GM10847 (cell line): ENCODE data around the gene NFIA.

ENCODE experiments used
- POLR2A ChIP-seq: IDR thresholded peaks from 2 replicates; pipeline ENCODE4 v1.6.1; 2011; ENCODE audit not compliant: insufficient read length; ENCODE audit errors: extremely low read depth

Gene NFIA

DNA sequence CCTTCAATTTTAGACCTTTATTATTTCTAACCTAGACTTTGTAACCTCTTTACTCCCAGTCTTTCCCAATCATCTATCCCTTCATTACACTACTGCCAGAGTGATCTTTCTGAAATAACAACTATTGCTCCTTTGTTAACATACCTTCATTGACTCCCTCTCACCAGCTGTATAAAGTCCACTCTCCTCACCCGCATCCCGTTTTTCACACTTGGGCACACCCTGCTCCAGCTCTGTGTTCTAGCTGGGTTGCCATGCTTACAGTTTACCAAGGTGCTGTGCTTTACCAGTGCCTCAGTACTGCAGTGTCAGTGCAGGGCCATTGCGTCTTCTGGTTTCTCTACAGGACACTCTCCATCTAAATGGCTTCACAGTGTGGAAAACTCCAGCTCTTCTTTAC lies 148.2 kb downstream of the NFIA start:
- no peak for TF ChIP-seq POLR2A

DNA sequence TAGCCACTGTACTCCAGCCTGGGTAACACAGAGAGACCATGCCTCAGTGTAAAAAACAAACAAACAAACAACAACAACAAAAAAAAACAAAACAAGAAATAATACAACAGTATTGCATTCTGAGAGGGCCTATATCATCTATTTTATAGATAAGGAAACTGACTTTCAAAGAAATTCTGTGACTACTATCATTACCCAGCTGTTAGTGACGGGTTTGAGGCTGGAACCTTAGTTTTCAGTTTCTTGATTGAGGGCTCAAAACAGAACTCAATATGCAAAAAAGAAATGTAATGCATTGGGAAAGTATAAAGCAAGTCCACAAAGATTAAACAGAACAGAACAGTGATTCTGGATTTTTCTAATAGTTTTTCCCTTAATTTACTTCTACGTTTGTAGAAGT lies 149.4 kb downstream of the NFIA start:
- TF ChIP-seq POLR2A = no peak

DNA sequence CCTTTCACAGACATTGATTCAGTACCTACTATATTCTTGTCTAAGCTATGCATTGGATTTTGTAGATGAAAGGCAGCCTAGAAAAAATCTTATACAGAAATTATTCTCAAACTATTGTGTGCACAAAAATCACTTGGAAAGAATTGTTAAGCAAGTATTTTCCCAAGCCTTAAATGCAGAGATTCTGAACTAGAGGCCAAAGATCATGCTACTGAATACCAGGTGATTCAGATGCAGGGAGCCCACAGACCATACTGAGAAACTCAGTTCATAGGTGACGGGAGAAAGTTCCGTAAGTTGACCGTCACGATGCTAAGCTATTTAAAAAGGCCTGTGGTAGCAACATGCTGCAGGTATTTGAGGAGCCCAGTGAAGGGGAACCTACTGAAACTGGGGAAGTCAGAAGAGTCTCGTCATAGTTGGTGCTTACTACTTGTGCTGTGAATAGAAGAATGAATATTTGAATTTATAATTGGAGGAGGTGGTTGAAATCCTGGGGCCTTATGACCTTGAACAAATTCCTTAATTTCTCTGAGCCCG lies 150.8 kb downstream of the NFIA start:
- no peak for TF ChIP-seq POLR2A

DNA sequence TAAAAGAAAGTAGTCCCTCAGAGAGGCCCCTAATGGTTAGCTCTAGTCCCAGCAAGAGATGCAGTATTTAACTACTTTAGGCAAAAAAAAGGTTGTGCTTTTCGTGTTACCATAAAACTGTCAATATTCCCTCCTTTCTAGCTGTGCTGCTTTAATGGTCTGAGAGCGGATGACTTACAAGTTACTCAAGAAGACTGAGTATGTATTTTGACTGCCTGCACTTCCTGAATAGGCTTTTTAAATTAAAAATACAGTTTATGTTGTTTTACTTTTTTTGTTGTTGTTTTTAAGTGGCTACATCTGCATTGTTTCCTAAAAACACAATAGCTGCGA lies 152.2 kb downstream of the NFIA start:
- no peak for TF ChIP-seq POLR2A

DNA sequence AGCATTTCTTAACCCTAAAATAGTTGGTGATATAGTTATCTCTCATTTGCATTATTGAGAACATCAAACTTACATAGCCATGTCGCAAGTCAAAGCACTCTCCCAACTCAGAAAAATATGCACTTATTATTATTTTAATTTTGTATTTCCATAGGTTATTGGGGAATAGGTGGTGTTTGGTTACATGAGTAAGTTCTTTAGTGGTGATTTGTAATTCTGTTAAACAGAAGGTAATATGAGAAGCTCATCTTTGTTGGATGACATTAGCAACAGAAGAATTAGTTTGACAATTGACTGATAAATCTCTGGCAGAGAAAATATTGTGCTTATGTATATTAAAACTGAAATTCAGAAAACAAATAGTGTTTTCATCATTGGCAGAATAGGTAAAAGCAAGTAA lies 154.8 kb downstream of the NFIA start:
- no peak for TF ChIP-seq POLR2A

DNA sequence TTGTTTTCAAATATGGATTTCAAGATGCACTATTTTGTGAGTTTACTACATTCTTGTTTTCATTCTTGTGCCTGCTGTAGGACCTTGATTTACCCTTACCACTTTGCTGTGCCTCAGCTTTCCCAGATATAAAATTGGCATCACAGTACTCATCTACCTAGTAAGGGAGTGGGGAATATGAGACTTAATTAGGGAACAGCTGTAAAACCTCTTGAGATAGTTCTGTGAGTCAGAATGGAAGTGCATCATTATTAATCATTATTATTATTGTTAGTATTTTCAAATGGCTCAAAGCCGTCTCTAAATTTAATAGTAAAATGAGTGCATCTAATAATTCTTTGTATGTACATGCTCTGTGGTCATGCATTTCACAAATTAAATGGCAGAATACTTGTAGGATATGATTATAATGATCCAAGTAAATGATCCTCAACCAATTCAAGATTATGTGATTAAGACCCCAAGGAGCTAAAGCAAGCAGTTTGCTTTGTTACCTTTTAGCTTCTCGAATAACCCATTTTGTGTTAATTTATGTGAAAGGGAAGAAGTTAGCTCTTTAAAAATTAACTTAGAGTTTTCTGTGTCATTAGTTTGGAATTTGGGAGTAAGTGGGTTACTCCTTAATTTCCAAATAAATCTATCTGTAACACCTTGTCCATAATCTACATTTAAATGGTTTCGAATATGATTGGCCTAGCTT lies 155.4 kb downstream of the NFIA start:
- TF ChIP-seq POLR2A = no peak

DNA sequence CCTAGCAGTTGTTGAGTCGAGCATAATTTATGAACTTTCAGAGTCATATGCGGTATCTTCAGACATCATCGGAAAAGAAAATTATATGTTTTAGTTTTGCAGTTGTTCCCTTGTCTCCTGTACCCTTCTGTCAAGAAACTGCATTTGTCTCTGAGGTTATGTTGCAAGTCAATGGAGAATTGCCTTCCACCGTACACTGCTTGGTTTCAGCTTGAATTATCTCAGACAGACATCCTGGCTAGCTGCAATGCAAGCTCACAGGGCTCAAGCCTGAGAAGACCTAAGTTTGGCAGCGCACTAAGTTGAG lies 156.0 kb downstream of the NFIA start:
- no peak for TF ChIP-seq POLR2A

DNA sequence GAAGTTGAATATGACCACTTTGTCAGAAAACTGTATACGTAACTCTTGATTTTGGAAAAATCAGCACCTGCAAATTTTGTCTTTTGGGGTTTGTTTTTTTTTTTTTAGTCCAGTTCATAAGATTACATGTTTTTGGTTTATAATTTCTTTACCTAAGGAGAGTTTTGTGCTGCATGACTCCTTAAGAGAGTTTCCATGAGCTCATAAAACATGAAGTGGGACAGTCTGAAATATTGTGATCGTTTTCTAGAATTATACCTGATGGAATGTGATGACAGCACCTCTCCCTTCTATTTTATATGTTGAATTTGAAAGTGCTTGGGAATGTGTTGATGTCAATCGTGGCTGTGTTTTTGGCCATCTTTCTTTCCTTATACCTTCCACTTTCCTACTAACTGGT lies 158.5 kb downstream of the NFIA start:
- TF ChIP-seq POLR2A = no peak

DNA sequence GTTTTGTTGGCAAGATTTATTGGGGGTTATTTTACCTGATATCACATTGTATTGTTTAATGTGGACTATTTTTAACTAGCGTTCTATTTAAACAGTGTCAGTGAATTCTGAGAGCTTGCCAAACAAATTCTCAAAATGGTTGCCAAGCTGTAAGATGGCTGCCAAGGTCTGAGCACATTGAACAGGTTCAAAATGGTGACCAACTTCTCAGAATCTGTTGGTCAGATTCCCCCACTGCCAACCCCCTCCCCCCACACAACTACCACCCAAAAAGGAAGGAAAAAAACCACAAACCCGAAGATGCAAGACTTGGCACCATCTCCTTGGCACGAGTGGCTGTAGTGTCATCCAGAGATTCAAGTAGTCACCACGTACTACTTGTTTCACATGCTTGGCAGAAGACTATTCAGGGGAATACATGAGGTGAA lies 159.1 kb downstream of the NFIA start:
- no peak for TF ChIP-seq POLR2A

DNA sequence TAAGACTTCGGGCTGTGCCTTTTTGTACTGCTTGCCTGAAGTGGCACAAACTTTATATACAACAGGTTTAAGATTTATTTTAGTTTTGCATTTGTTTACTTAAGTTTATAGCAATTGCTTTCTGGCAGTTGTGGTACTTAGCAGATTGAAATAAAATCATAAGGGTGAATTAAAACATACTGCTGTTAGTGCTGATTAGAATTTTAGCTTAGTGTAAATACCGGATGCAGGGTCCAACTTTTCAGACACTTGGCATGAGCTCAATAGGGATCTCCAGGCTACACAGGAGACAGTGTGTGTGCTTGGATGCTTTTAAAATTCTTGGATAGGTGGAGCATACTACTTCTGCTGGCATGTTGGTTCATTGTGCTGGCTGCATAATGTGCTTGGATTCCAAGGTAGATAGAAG lies 159.6 kb downstream of the NFIA start:
- TF ChIP-seq POLR2A = no peak

DNA sequence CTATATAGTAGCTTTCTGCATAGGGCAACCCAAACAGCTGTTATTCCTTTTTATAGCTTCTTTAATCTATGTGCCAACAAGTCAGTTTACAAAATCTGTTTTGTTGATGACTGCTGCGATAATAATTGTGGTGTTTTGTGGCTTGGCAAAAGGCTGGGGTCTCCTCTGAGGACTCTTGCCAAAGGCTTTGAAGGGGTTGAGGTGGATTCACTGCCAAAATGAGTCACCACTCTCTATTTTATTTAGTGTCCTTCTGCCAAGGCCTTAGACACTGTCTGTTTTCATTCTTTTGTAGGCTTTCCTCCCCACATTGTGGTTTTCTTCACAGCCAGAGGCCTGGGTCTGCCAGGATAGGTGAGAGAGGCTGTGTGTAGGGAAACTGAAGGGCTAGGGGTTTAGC lies 161.8 kb downstream of the NFIA start:
- TF ChIP-seq POLR2A = no peak

DNA sequence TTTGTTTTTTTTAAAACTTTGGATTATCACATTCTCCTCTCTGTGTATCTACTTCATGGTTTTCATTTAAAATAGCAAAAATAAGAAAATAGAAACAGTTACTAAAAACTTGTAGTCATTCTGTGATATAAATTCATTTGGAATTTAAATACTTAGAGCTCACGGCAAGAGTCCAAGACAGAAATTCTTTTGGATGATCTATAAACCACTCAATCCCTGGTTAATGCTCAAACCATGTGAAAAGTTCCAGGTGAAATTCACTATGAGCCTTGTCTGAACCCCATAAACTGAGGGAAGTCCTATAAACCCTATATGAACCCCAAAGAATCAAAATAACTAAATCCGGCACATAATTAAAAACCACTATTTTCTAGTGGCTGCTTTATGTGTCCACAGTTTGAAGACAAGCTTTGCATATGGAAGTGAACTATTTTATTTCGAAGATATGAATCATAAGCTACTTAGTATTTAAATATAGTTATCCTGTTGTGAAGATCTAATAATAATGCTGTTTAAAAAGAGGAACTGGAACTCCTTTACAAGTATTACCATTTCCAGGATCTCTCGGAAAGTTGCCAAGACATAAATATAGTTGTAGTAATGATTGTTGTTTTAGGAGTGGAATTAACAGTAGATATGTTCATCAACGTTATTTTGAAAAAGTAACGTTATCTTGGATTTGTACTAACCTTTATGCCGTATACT lies 163.5 kb downstream of the NFIA start:
- TF ChIP-seq POLR2A = no peak

DNA sequence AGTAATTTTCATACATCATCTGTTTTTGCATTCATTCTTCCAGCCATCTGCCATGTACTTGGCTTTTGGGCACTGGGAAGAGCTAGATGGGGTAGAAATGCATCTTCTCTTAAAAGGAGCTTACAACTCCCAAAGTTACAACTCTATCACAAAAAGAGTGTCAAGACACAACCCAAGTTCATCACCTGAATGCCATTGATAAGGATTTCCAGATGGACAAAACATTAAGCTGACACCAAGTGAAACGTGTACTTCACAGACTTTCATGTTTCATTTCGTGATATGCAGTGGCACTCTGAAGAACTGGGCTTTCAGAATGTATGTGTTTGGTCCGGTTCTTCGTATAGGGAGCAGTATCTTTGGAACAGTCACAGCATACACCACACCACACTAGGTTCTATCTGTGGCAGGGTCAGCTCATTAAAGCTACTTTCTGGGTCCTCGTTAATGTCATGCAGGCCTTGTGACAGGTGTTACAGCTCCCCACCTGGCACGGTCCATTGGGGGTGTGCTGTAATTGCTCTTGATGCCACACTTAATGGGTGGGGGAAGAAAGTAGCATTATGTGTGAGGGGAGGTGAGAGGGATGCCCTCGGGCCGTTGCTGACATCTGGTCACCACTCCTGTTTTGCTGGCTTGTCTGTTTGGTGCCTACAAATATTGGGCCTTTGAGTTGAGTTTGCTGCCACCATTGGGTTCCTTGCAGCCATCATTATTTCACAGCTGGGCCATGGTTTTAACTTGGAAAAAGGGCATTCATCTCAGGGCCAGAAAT lies 164.9 kb downstream of the NFIA start:
- no peak for TF ChIP-seq POLR2A

DNA sequence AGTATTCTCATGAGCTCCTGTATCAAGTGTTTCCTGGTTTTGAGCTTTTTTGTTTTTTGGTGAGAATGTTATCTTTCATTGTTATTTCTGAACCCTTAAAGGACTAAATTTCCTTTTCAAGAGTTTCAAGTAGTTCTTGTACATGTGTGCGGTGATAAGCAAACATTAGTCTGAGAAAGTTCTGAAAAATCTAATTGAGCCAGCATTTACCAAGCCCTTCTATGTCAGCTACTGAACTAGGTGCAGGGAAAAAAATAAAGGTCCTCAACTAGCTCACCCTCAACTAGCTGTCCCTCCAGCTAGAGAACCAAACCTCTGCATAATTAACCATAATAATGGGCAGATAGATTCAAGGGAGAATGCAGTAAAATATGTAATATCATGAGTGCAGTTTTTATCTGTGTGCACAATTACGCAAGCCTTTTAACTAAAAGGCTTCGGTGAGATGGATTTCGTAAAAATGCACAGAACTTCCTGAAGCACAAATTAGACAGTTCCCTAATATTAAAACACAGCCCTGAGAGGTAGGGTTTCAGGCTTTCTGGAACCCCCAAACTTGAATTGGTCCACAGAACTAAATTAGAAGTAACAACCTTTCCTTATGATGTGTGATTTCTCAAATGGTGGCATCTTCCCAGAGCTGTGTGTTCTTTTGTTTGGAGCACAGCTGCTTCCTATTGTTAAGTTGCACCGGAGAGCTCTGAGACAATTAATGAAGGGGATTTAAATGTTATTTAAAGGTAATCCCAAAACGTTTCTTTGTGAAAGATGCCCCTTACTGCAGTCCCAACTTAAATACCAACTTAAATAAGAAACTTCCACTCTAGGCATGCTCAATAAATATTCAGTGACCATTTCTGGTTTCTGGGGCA lies 165.8 kb downstream of the NFIA start:
- TF ChIP-seq POLR2A = no peak

DNA sequence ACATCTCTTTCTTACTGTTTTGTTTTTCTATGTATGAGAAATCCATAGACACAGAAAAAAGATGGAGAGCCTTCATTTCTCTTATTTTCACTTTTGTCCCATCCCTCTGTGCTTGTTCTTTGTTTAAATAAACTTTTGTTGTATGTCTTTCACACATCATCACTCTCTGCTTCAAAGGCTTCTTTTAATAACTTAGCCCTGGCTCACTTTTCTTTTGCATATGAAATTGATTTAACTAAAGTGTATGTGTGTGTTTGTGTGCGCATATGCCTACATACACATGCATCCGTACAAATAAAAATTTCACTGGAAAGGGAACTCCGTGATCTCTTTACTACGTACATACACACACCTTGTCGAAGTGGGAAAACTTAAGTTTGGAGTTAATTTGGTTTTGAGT lies 168.6 kb downstream of the NFIA start:
- no peak for TF ChIP-seq POLR2A
